Subcutaneous abdominal adipose tissue (tissue), 5 donors: ENCODE data around the gene HSPA12A.
A peak's percentile ranks its signal among the peaks of the same experiment; 100 is the strongest.

Experiments
- H3K27ac ChIP-seq: one replicate; pipeline ENCODE4 v1.7.0; 2013; ENCODE audit warnings: low read depth, mild to moderate bottlenecking, inconsistent platforms, low read length, moderate library complexity
- H3K27me3 ChIP-seq, 5 donors: one replicate each; pipeline ENCODE4 v1.7.0; 2013; ENCODE audit warnings: low read length in 5 of 5, inconsistent platforms in 1 of 5; ENCODE audit not compliant: control insufficient read depth in 5 of 5, insufficient read depth in 4 of 5
- H3K36me3 ChIP-seq, 5 donors: one replicate each; pipeline ENCODE4 v1.7.0; 2013; ENCODE audit warnings: low read length in 5 of 5; ENCODE audit not compliant: control insufficient read depth in 5 of 5, insufficient read depth in 5 of 5
- H3K4me1 ChIP-seq, 5 donors: one replicate each; pipeline ENCODE4 v1.7.0; 2013; ENCODE audit warnings: low read length in 5 of 5, mild to moderate bottlenecking in 3 of 5, moderate library complexity in 1 of 5; ENCODE audit not compliant: control insufficient read depth in 5 of 5, insufficient read depth in 5 of 5
- H3K4me3 ChIP-seq, 5 donors: one replicate each; pipeline ENCODE4 v1.7.0; 2013; ENCODE audit warnings: low read length in 5 of 5, low read depth in 1 of 5
- H3K9ac ChIP-seq, 5 donors: one replicate each; pipeline ENCODE4 v1.7.0; 2013; ENCODE audit warnings: low read length in 5 of 5, mild to moderate bottlenecking in 4 of 5, moderate library complexity in 3 of 5
- H3K9me3 ChIP-seq, 5 donors: one replicate each; pipeline ENCODE4 v1.7.0; 2013; ENCODE audit warnings: low read length in 5 of 5; ENCODE audit not compliant: control insufficient read depth in 5 of 5
- donor health status: healthy.
- donor health status: healthy.
- donor health status: healthy.
- donor health status: healthy.
- donor health status: healthy.

Gene HSPA12A

DNA sequence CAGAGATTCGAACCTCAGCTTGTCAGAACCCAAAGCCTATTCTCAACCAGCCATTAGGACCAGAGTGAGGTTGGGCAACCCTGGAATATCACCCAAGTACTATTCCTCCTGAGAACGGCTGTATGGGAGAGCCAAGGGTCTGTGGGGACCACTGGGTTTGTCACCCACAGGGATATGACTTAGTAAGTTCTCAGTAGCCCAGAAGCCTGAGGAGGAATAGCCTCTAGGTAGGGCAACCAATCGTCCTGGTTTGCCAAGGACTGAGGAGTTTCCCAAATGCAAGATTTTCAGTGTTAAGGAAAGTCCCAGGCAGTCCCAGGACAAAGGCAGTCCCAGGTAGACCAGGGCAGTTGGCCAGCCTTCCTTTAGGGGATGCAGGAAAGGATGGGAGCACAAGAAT is 74.9 kb downstream of the HSPA12A start:
- Histone ChIP-seq H3K9me3 (no peaks in the 10 kb centered on the region), H3K36me3 (peaks cover 2 to 7% (median 6%) of the 10 kb centered on the region in 5 donors), H3K4me1 (peaks cover 0 to 15% (median 5%) of the 10 kb centered on the region in 5 donors), H3K9ac (no peak overlapping the region), H3K4me3 (no peak overlapping the region), H3K27me3 (peaks cover 0 to 4% (median 0%) of the 10 kb centered on the region in 5 donors), H3K27ac (no peak overlapping the region)

GRCh38 chr10:116665541-116666125 is 76.7 kb downstream of the HSPA12A start:
- Histone ChIP-seq H3K36me3 (no peaks in the 10 kb centered on the region), H3K27me3 (peaks cover 0 to 6% (median 0%) of the 10 kb centered on the region in 5 donors), H3K27ac (no peak overlapping the region), H3K4me1 (peaks cover 0 to 15% (median 5%) of the 10 kb centered on the region in 5 donors), H3K4me3 (peak overlapping the region; percentile 22 to 50 (median 44)), H3K9ac (no peak overlapping the region), H3K9me3 (no peaks in the 10 kb centered on the region)

DNA sequence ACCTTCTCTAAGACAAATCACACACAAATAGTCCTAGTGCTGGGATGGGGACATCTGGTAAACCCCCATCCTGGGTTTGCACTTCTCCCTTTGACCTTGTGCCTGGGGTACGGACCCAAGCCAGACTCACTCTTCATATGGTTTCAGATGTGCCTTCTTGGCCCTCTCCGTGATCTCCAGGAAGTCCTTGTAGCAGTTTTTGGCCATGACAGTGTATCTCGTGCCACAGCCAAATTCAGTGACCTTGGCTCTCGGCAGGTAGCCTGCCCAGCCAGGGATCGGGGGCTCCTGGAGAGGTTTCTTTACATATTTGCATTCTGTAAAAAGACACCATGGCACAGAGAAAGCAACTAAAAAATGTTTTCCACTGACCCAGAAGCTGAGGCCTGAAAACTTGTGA is 77.7 kb downstream of the HSPA12A start:
- Histone ChIP-seq H3K27me3 (peaks cover 0 to 6% (median 0%) of the 10 kb centered on the region in 5 donors), H3K9ac (no peak overlapping the region), H3K27ac (no peak overlapping the region), H3K4me1 (peaks cover 0 to 8% (median 5%) of the 10 kb centered on the region in 5 donors), H3K9me3 (no peaks in the 10 kb centered on the region), H3K36me3 (no peaks in the 10 kb centered on the region), H3K4me3 (no peak overlapping the region)

- no peaks in the 10 kb centered on the region for H3K36me3 ChIP-seq
- no peak overlapping the region for H3K9ac ChIP-seq
- peaks cover 0 to 8% (median 5%) of the 10 kb centered on the region in 5 donors for H3K4me1 ChIP-seq
- no peak overlapping the region for H3K27ac ChIP-seq
- H3K9me3 ChIP-seq, result no peaks in the 10 kb centered on the region
- peaks cover 0 to 6% (median 0%) of the 10 kb centered on the region in 5 donors for H3K27me3 ChIP-seq
- no peak overlapping the region for H3K4me3 ChIP-seq
Observed at GRCh38 chr10:116663342-116663741, 79.0 kb downstream of the HSPA12A start.

- H3K4me3 ChIP-seq, result no peak overlapping the region
- no peaks in the 10 kb centered on the region for H3K9me3 ChIP-seq
- no peak overlapping the region for H3K9ac ChIP-seq
- H3K27me3 ChIP-seq, result peaks cover 0 to 6% (median 0%) of the 10 kb centered on the region in 5 donors
- no peaks in the 10 kb centered on the region for H3K36me3 ChIP-seq
- H3K4me1 ChIP-seq, result peaks cover 0 to 7% (median 5%) of the 10 kb centered on the region in 5 donors
- H3K27ac ChIP-seq, result no peak overlapping the region
Observed at GRCh38 chr10:116660860-116661259, 81.5 kb downstream of the HSPA12A start.

DNA sequence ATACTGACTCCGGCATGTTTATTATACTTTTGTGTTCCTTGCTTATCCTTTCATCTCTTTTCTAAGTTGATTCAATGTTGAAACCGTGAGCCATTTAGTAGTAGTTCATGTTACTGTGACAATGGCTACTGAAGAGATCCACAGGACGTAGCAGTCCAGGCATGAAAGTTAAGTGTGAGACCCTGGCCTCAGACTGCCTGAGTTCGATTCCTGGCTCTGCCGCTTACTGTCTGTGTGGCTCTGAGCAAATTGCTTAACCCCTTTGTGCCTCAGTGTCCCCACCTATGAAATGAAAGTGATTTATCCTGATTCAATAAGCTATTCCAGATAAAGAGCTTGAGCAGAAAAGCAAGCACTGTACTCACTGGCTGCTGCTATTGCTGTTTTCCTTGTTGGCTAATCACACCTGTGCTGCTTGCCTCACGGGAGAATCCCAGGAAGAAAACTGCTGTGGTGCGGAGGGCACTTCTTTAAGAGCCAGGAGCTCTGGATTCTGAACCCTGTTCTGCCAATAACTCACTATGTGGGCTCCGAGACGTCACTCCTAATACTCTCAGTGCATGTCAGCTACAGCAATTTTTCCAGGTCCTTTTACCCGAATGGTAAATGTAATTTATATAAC is 83.2 kb downstream of the HSPA12A start:
- Histone ChIP-seq H3K36me3 (no peaks in the 10 kb centered on the region), H3K4me3 (no peak overlapping the region), H3K4me1 (no peaks in the 10 kb centered on the region), H3K9me3 (no peaks in the 10 kb centered on the region), H3K9ac (no peak overlapping the region), H3K27me3 (peaks cover 5 to 14% (median 6%) of the 10 kb centered on the region in 5 donors), H3K27ac (no peak overlapping the region)

- peaks cover 5 to 12% (median 6%) of the 10 kb centered on the region in 5 donors for H3K27me3 ChIP-seq
- no peaks in the 10 kb centered on the region for H3K4me1 ChIP-seq
- H3K9ac ChIP-seq, result no peak overlapping the region
- no peaks in the 10 kb centered on the region for H3K9me3 ChIP-seq
- no peaks in the 10 kb centered on the region for H3K36me3 ChIP-seq
- H3K4me3 ChIP-seq, result no peak overlapping the region
- H3K27ac ChIP-seq, result no peak overlapping the region
Observed at GRCh38 chr10:116657863-116658551, 84.4 kb downstream of the HSPA12A start.

- Histone ChIP-seq H3K27ac (no peak overlapping the region), H3K27me3 (peaks cover 5 to 12% (median 6%) of the 10 kb centered on the region in 5 donors), H3K36me3 (no peaks in the 10 kb centered on the region), H3K9me3 (no peaks in the 10 kb centered on the region), H3K4me3 (no peak overlapping the region), H3K9ac (no peak overlapping the region), H3K4me1 (no peaks in the 10 kb centered on the region)
Observed at GRCh38 chr10:116656044-116656443, 86.3 kb downstream of the HSPA12A start.

DNA sequence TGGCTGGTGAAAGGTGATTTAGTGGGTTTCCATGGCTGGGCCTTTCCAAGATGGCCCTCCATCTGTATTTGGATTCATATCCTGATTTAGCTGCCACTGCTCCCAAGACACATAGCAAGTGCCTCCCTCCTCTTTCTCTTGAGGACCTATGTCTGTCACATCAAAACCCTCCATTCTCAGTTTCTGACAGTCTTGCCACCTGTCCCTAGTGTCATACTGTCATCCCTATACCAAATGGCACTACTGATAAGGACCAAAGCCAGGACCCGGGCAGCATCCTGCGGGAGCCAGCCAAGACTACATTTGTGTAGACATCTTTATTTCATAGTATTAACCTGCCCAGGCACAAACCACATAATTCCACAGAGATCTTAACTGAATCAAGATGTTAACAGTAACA is 86.8 kb downstream of the HSPA12A start:
- Histone ChIP-seq H3K9me3 (no peaks in the 10 kb centered on the region), H3K9ac (no peak overlapping the region), H3K4me3 (no peak overlapping the region), H3K36me3 (no peaks in the 10 kb centered on the region), H3K4me1 (no peaks in the 10 kb centered on the region), H3K27me3 (peaks cover 5 to 12% (median 6%) of the 10 kb centered on the region in 5 donors), H3K27ac (no peak overlapping the region)

- H3K4me3 ChIP-seq, result no peak overlapping the region
- no peak overlapping the region for H3K9ac ChIP-seq
- H3K36me3 ChIP-seq, result no peaks in the 10 kb centered on the region
- H3K27me3 ChIP-seq, result peaks cover 5 to 12% (median 6%) of the 10 kb centered on the region in 5 donors
- peaks cover 0 to 5% (median 0%) of the 10 kb centered on the region in 5 donors for H3K9me3 ChIP-seq
- H3K27ac ChIP-seq, result no peak overlapping the region
- no peaks in the 10 kb centered on the region for H3K4me1 ChIP-seq
Observed at GRCh38 chr10:116654816-116655215, 87.5 kb downstream of the HSPA12A start.
